ENCODE data around the gene DCD.

The DCD gene, protein sequence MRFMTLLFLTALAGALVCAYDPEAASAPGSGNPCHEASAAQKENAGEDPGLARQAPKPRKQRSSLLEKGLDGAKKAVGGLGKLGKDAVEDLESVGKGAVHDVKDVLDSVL

GRCh38 chr12:54648265-54648664 is at the start of gene DCD:
TSS of gene DCD (minus strand) at chr12:54648365. CDS start at chr12:54648303, 62 bp downstream.
- H3K4me1 ChIP-seq, result no peaks in the 10 kb centered on the region
- H3K27me3 ChIP-seq (ENCODE audit: control insufficient read depth, insufficient read depth, low read length), result no peaks in the 10 kb centered on the region
- H3K9me3 ChIP-seq (ENCODE audit: control insufficient read depth, low read length), result no peaks in the 10 kb centered on the region
- no peak within 1 kb of the TSS for H3K4me3 ChIP-seq (ENCODE audit: low read depth, low read length)
- H2AFZ ChIP-seq, result no peak within 1 kb of the TSS
- TF ChIP-seq CTCF (IDR thresholded peaks at IDR 0.05), result no peak
- no peak within 1 kb of the TSS for H3K9ac ChIP-seq
- no peak within 1 kb of the TSS for H3K4me2 ChIP-seq (ENCODE audit: low read length)
- H3K79me2 ChIP-seq, result no peaks in the 10 kb centered on the region
- H3K27ac ChIP-seq, result no peak within 1 kb of the TSS
- H3K36me3 ChIP-seq (ENCODE audit: control insufficient read depth, insufficient read depth, low read length), result no peaks in the 10 kb centered on the region

- Histone ChIP-seq H3K4me3 (ENCODE audit: low read depth, low read length) (no peak overlapping the region), H3K79me2 (no peaks in the 10 kb centered on the region), H3K27ac (no peak overlapping the region), H3K27me3 (ENCODE audit: control insufficient read depth, insufficient read depth, low read length) (no peaks in the 10 kb centered on the region), H3K4me2 (ENCODE audit: low read length) (no peak overlapping the region), H3K4me1 (no peaks in the 10 kb centered on the region), H3K36me3 (ENCODE audit: control insufficient read depth, insufficient read depth, low read length) (no peaks in the 10 kb centered on the region), H2AFZ (no peak overlapping the region), H3K9ac (no peak overlapping the region), H3K9me3 (ENCODE audit: control insufficient read depth, low read length) (no peaks in the 10 kb centered on the region)
- no peak for TF ChIP-seq CTCF (IDR thresholded peaks at IDR 0.05)
Observed at GRCh38 chr12:54697851-54698250, 49.7 kb upstream of the DCD start.

- H3K36me3 ChIP-seq (ENCODE audit: control insufficient read depth, insufficient read depth, low read length), result no peaks in the 10 kb centered on the region
- H3K4me3 ChIP-seq (ENCODE audit: low read depth, low read length), result no peak overlapping the region
- no peak overlapping the region for H3K27ac ChIP-seq
- no peak overlapping the region for H3K4me2 ChIP-seq (ENCODE audit: low read length)
- no peaks in the 10 kb centered on the region for H3K79me2 ChIP-seq
- TF ChIP-seq CTCF (IDR thresholded peaks at IDR 0.05), result no peak
- no peak overlapping the region for H2AFZ ChIP-seq
- no peaks in the 10 kb centered on the region for H3K4me1 ChIP-seq
- no peaks in the 10 kb centered on the region for H3K9me3 ChIP-seq (ENCODE audit: control insufficient read depth, low read length)
- H3K27me3 ChIP-seq (ENCODE audit: control insufficient read depth, insufficient read depth, low read length), result no peaks in the 10 kb centered on the region
- no peak overlapping the region for H3K9ac ChIP-seq
Observed at GRCh38 chr12:54692353-54692752, 44.2 kb upstream of the DCD start.

- Histone ChIP-seq H3K79me2 (no peaks in the 10 kb centered on the region), H2AFZ (no peak overlapping the region), H3K9ac (no peak overlapping the region), H3K27me3 (ENCODE audit: control insufficient read depth, insufficient read depth, low read length) (no peaks in the 10 kb centered on the region), H3K4me2 (ENCODE audit: low read length) (no peak overlapping the region), H3K4me1 (no peaks in the 10 kb centered on the region), H3K36me3 (ENCODE audit: control insufficient read depth, insufficient read depth, low read length) (no peaks in the 10 kb centered on the region), H3K27ac (no peak overlapping the region), H3K4me3 (ENCODE audit: low read depth, low read length) (no peak overlapping the region), H3K9me3 (ENCODE audit: control insufficient read depth, low read length) (no peaks in the 10 kb centered on the region)
- TF ChIP-seq CTCF (IDR thresholded peaks at IDR 0.05), result no peak
Observed at GRCh38 chr12:54689984-54690383, 41.8 kb upstream of the DCD start.

DNA sequence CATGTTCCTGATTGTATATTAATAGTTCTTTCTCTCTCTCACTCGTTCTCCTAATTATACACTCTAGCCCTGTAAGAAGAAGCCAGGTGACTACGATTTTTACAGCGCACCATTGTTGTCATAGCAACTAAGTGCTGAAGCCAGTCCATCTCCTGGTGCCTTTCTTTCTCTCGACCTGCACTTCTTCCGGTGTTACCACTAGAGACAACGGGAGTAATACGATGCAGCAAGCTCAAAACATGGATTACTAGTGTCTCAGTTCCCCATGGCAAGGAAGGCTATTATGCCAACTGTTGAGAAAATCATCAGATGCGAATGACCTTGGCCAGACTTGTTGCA is 40.8 kb upstream of the DCD start:
- Histone ChIP-seq H3K9ac (no peak overlapping the region), H3K36me3 (ENCODE audit: control insufficient read depth, insufficient read depth, low read length) (no peaks in the 10 kb centered on the region), H3K27ac (no peak overlapping the region), H3K27me3 (ENCODE audit: control insufficient read depth, insufficient read depth, low read length) (no peaks in the 10 kb centered on the region), H3K4me2 (ENCODE audit: low read length) (no peak overlapping the region), H3K4me1 (no peaks in the 10 kb centered on the region), H3K9me3 (ENCODE audit: control insufficient read depth, low read length) (no peaks in the 10 kb centered on the region), H3K4me3 (ENCODE audit: low read depth, low read length) (no peak overlapping the region), H3K79me2 (no peaks in the 10 kb centered on the region), H2AFZ (no peak overlapping the region)
- TF ChIP-seq CTCF (IDR thresholded peaks at IDR 0.05), result no peak
